NB4 (cell line): ENCODE measurements around the gene PUDP.

Experiments
- CTCF ChIP-seq: IDR thresholded peaks from one replicate; pipeline ENCODE4 v1.5.1; 2012; ENCODE audit warnings: low read depth, low read length
- MYC ChIP-seq: IDR thresholded peaks from 2 replicates; pipeline ENCODE4 v1.6.1; 2011; ENCODE audit warnings: low read depth, low read length
- POLR2A ChIP-seq: IDR thresholded peaks from 2 replicates; pipeline ENCODE4 v1.6.1; 2011; ENCODE audit warnings: mild to moderate bottlenecking; ENCODE audit not compliant: insufficient read length; ENCODE audit errors: extremely low read depth

- no peak for TF ChIP-seq CTCF
- no peak for TF ChIP-seq POLR2A
- no peak for TF ChIP-seq MYC
These were observed 87.5 kb downstream of the PUDP start for GRCh38 chrX:7060444-7060843.
